B cell (primary cell): Measurements from ENCODE around the gene TSSC4. TPM values are rescaled to one million over a fixed set of nuclear protein-coding genes. Genes with fewer than 3 reads are reported as not detected.

Source experiments
- ATAC-seq: fragments of 200-7000 bp; cut with Tn5 transposase; one replicate; pipeline ENCODE4 v1.10.0; 2021; ENCODE audit warnings: low read depth, mild to moderate bottlenecking, moderate number of reproducible peaks, moderate library complexity
- CTCF ChIA-PET: fragments of 350-600 bp; sonication (Branson Sonifier 250); formaldehyde crosslinking; loops from one replicate; lab custom pipeline; 2021; ENCODE audit warnings: antibody characterized with exemption, inconsistent platforms; lab: Charles Lee
- POLR2A ChIA-PET: fragments of 350-600 bp; sonication (Branson Sonifier 250); formaldehyde crosslinking; loops from one replicate; lab custom pipeline; 2021; ENCODE audit warnings: antibody characterized with exemption; lab: Charles Lee
- DNase-seq: peaks from one replicate; pipeline ENCODE4 v3.0.0; 2013
- H2AFZ ChIP-seq: 2 replicates; pipeline ENCODE4 v1.6.1; 2012; ENCODE audit warnings: mild to moderate bottlenecking, low read depth, low read length; ENCODE audit not compliant: insufficient read depth, poor library complexity, severe bottlenecking
- H3K27ac ChIP-seq, 2 donors: 1 replicate in 1 of 2; 2 replicates in 1 of 2; pipeline ENCODE4 v1.5.1; 2012 to 2013; ENCODE audit warnings: low read length in 2 of 2, mild to moderate bottlenecking in 2 of 2, moderate library complexity in 1 of 2
- H3K27me3 ChIP-seq, 4 experiments: fragments of 200-600 bp in 1 of 4; sonication (generic) in 1 of 4; replicated peaks in 1 of 4; 1 replicate in 2 of 4; 2 replicates in 2 of 4; pipeline versions ENCODE4 v1.6.1 to v1.7.0; 2013 to 2016; ENCODE audit warnings: low read length in 3 of 4, mild to moderate bottlenecking in 2 of 4, mixed read lengths in 1 of 4, moderate library complexity in 1 of 4; ENCODE audit not compliant: insufficient read depth in 4 of 4, control insufficient read depth in 3 of 4; ENCODE audit errors: control extremely low read depth in 1 of 4
- H3K36me3 ChIP-seq, 2 experiments: replicated peaks in 1 of 2; 1 replicate in 1 of 2; 2 replicates in 1 of 2; pipeline versions ENCODE4 v1.6.1 to v1.7.1; 2013; ENCODE audit warnings: low read length in 1 of 2; ENCODE audit not compliant: insufficient read depth in 2 of 2, control insufficient read depth in 1 of 2; ENCODE audit errors: control extremely low read depth in 1 of 2, extremely low read depth in 1 of 2
- H3K4me1 ChIP-seq, 2 donors: fragments of 200-600 bp in 1 of 2; sonication (generic) in 1 of 2; 1 replicate in 1 of 2; 2 replicates in 1 of 2; pipeline versions ENCODE4 v1.5.1 to v1.6.1; 2013 to 2017; ENCODE audit warnings: low read length in 2 of 2; ENCODE audit not compliant: control insufficient read depth in 2 of 2, insufficient read depth in 2 of 2
- H3K4me2 ChIP-seq: replicated peaks from 2 replicates; pipeline ENCODE3; 2012; ENCODE audit warnings: mild to moderate bottlenecking, low read depth, low read length; ENCODE audit not compliant: poor library complexity, severe bottlenecking
- H3K4me3 ChIP-seq, 5 experiments: fragments of 200-600 bp in 1 of 5; sonication (generic) in 1 of 5; 1 replicate in 3 of 5; 2 replicates in 2 of 5; pipeline versions ENCODE4 v1.5.1 to v1.7.0; 2011 to 2016; ENCODE audit warnings: low read length in 4 of 5, mild to moderate bottlenecking in 4 of 5, low read depth in 2 of 5, control low read depth in 1 of 5, moderate library complexity in 1 of 5; ENCODE audit not compliant: insufficient read depth in 1 of 5; ENCODE audit errors: control extremely low read depth in 1 of 5, extremely low read depth in 1 of 5
- H3K79me2 ChIP-seq: fragments of 200-600 bp; sonication (generic); one replicate; pipeline ENCODE4 v1.6.0; 2016; ENCODE audit warnings: low read length; ENCODE audit not compliant: control insufficient read depth, insufficient read depth
- H3K9ac ChIP-seq: fragments of 200-600 bp; sonication (generic); 2 replicates; pipeline ENCODE4 v1.6.1; 2017; ENCODE audit warnings: mild to moderate bottlenecking, low read length, moderate library complexity
- H3K9me3 ChIP-seq, 3 donors: one replicate each; pipeline versions ENCODE4 v1.6.1 to v1.7.1; 2013; ENCODE audit warnings: low read length in 2 of 3; ENCODE audit not compliant: control insufficient read depth in 2 of 3, insufficient read depth in 1 of 3; ENCODE audit errors: control extremely low read depth in 1 of 3
- H4K20me1 ChIP-seq: 2 replicates; pipeline ENCODE4 v1.6.0; 2012; ENCODE audit warnings: mild to moderate bottlenecking, low read length; ENCODE audit not compliant: insufficient read depth, control insufficient read depth, poor library complexity, severe bottlenecking
- H3K27ac Mint-ChIP-seq: one replicate; pipeline ENCODE4 v1.8.0; 2021; ENCODE audit warnings: mixed read lengths
- H3K27me3 Mint-ChIP-seq: one replicate; pipeline ENCODE4 v1.8.0; 2021; ENCODE audit warnings: mixed read lengths
- H3K4me1 Mint-ChIP-seq: one replicate; pipeline ENCODE4 v1.8.0; 2021; ENCODE audit warnings: mixed read lengths
- H3K4me3 Mint-ChIP-seq: one replicate; pipeline ENCODE4 v1.8.0; 2021; ENCODE audit warnings: mixed read lengths
- H3K9me3 Mint-ChIP-seq: one replicate; pipeline ENCODE4 v1.8.0; 2022; ENCODE audit warnings: mixed read lengths; ENCODE audit not compliant: insufficient read depth
- CTCF ChIP-seq: fragments of 200-600 bp; IDR thresholded peaks from one replicate; pipeline ENCODE4 v1.8.0; 2022; ENCODE audit warnings: antibody characterized with exemption, mild to moderate bottlenecking
- EZH2 ChIP-seq: IDR thresholded peaks from 2 replicates; pipeline ENCODE4 v1.6.1; 2012; ENCODE audit warnings: borderline replicate concordance, low read depth, mild to moderate bottlenecking, moderate library complexity, low read length; ENCODE audit not compliant: insufficient read depth, poor library complexity, severe bottlenecking
- WGBS: methylation state at CpG from one replicate; pipeline ENCODE4 v1.1.5; 2013; ENCODE audit warnings: missing lambda C conversion rate; ENCODE audit not compliant: insufficient coverage; 5-methylcytosine and 5-hydroxymethylcytosine counted together
- intact Hi-C: fragments of 100-400 bp; cut with micrococcal nuclease; formaldehyde crosslinking; loops from one replicate; pipeline ENCODE4 v1.10.0; 2022
- polyA plus RNA-seq: library from polyadenylated mRNA; depleted of rRNA; stranded (reverse); fragments of >200 nt; gene quantifications from 2 replicates; pipeline ENCODE4 v1.2.3, GENCODE V29; 2012
- total RNA-seq, 2 donors: library from RNA; stranded (reverse); fragments of 120-200 nt in 1 of 2; gene quantifications; 1 replicate in 1 of 2; 2 replicates in 1 of 2; pipeline versions ENCODE4 v1.2.3 to v1.2.4, GENCODE V29; 2013 to 2022

The TSSC4 gene
- total and polyA plus RNA-seq, 2 donors (not counting 1 experiment from before 2014, with no cell fraction given): 49.4 to 57.5 TPM

- Histone ChIP-seq H3K27me3 (no peaks in the 10 kb centered on the region), H4K20me1 (peaks cover 18% of the 10 kb centered on the region), H2AFZ (no peak overlapping the region), H3K4me3 (no peak overlapping the region), H3K9me3 (no peaks in the 10 kb centered on the region), H3K9ac (no peak overlapping the region), H3K27ac (no peak overlapping the region), H3K79me2 (peaks cover 11% of the 10 kb centered on the region), H3K4me1 (peaks cover 3 to 4% of the 10 kb centered on the region in 2 donors), H3K36me3 (peaks cover 0 to 22% of the 10 kb centered on the region in 2 experiments), H3K4me2 (no peak overlapping the region)
- H3K27ac Mint-ChIP-seq: no peak overlapping the region
- TF ChIP-seq CTCF (no peak), EZH2 (no peak)
- H3K4me3 Mint-ChIP-seq: no peak overlapping the region
- peaks cover 3% of the 10 kb centered on the region for H3K4me1 Mint-ChIP-seq
- CTCF ChIA-PET: no interaction called here
- intact Hi-C loops: no loop called here
- DNase-seq (no peak), ATAC-seq (no peak)
- POLR2A ChIA-PET: no interaction called here
- WGBS: 81% methylated on average over 24 of the region's 24 CpGs
- no peaks in the 10 kb centered on the region for H3K27me3 Mint-ChIP-seq
- no peaks in the 10 kb centered on the region for H3K9me3 Mint-ChIP-seq
These were observed 6.4 kb downstream of the TSSC4 start for GRCh38 chr11:2406878-2407410.

GRCh38 chr11:2408671-2409070 lies 8.1 kb downstream of the TSSC4 start:
- Mint-ChIP-seq H3K4me3 (no peak overlapping the region), H3K27ac (no peak overlapping the region), H3K9me3 (no peaks in the 10 kb centered on the region), H3K4me1 (no peaks in the 10 kb centered on the region), H3K27me3 (no peaks in the 10 kb centered on the region)
- CTCF ChIA-PET: interaction anchor here (1.5 to 2.2 kb wide), 2 partner anchors 11 to 103 kb away, joined by 7 to 15 read pairs; no protein-coding TSS in a partner anchor
- intact Hi-C loops: no loop called here
- no peak overlapping the region for H3K4me3 ChIP-seq
- H3K9me3 ChIP-seq: no peaks in the 10 kb centered on the region
- H3K4me1 ChIP-seq: no peaks in the 10 kb centered on the region
- WGBS: 91% methylated on average over 3 of the region's 11 CpGs
- peaks cover 0 to 6% of the 10 kb centered on the region in 2 experiments for H3K36me3 ChIP-seq
- no peak for ATAC-seq
- POLR2A ChIA-PET: no interaction called here
- H3K27ac ChIP-seq: no peak overlapping the region
- no peak overlapping the region for H2AFZ ChIP-seq
- peaks cover 6% of the 10 kb centered on the region for H4K20me1 ChIP-seq
- no peak overlapping the region for H3K4me2 ChIP-seq
- DNase-seq: no peak
- H3K27me3 ChIP-seq: no peaks in the 10 kb centered on the region
- no peak for TF ChIP-seq CTCF
- no peak for TF ChIP-seq EZH2
- H3K9ac ChIP-seq: no peak overlapping the region
- no peaks in the 10 kb centered on the region for H3K79me2 ChIP-seq
